OCI-M2 (cell line): Measurements from ENCODE around the gene ELN.
"Not testable (repeated sequence)": the region's sequence is repeated elsewhere in the genome, so short reads cannot be mapped to it uniquely, and the experiment has no call there.

Experiments
- DNase-seq: peaks from one replicate; lab custom pipeline; 2025; ENCODE audit not compliant: unreplicated experiment; lab: John Stamatoyannopoulos, UW

The ELN gene

DNA sequence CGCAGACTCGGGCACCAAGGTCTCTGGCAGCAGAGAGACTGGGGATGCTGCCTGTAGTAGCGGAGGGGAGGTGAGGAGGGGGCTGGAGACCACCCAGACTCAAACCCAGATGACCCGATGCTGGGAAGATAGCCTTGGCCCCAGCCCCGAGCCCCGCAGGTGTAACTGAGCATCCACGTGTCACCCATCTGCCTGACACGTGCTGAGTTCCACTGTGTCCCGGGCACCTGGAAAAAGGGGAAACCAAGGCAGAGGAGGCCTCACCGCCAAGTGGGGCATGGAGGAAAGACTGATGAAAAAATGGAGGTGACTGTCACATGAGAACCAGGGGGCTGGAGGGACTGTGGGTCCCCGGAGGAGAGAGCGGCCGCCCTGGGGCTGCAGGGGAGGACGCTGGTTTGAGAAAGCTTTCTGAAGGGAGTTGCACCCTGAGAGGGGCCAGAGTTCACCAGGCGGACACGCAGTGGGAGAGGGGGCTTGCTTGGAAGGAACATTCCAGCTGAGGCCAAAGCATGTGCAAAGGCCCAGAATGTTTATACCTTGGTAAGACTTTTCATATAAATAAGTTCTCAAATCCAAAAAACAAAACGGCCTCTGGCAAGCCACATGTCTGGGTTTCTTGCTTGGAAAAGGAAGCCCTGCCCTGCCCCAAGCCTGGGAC is 27.4 kb upstream of the ELN start:
- no peak for DNase-seq

- no peak for DNase-seq
Observed at GRCh38 chr7:74001150-74001494, 26.9 kb upstream of the ELN start.

- DNase-seq = no peak
Observed at GRCh38 chr7:74002474-74003017, 25.4 kb upstream of the ELN start.

DNA sequence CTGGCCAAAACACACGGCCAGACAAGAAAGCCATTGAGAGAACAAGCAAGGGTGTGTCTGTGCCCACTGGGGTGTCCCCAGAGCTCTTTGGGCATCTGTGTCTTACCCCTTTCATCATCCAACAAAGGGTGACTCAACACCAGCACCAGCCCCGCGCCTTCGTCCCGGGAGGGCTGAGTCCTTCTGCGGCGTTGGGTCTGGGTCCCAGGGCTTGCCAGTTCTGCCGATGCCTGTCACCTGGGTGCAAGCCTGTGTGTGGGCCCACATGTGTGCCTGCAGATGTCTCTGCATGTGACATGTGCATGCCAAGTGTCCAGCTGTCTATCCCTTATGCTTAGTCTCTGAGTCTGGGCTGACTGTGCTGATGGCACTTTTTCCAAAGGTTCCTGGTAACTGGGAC is 24.4 kb upstream of the ELN start:
- DNase-seq = no peak

DNA sequence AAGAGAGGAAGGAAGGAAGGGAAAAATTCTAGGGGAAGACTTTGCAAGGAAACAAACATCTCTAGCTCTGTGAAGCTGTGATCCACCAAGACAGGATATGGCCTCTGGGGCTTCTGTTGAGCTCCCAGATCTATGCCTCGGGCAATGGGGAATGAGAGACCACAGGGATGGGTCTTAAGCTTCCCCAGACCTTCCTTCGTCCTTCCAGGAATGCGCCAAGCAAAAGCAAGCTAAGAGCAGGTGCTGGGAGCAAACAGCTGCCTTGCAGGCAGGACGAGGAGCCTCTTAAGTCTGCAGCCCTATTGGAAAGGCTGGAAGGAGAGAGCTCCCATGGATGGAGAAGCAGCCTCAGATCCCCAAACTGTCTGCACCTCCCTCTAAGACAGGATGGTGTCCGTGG is 21.9 kb upstream of the ELN start:
- no peak for DNase-seq

- DNase-seq = no peak
Observed at GRCh38 chr7:74006451-74007241, 21.3 kb upstream of the ELN start.

DNA sequence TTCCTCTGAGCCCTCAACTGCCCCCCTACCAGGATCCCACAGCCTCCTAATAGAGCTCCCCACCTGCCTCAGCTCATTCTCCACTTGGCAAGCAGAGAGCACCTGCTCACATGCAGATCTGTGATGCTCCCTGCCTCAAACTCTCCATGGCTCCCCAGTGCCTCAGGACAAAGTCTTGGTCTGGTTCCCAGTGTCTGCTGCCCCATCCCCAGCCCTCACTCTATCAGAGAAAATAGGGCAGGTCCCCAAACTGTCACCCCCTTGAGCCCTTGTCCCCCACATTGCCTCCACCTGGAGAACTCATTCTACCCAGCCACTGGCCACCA is 20.8 kb upstream of the ELN start:
- no peak for DNase-seq

GRCh38 chr7:74008687-74009086 is 19.3 kb upstream of the ELN start:
- DNase-seq = no peak

- no peak for DNase-seq
Observed at GRCh38 chr7:74009719-74010118, 18.3 kb upstream of the ELN start.

DNA sequence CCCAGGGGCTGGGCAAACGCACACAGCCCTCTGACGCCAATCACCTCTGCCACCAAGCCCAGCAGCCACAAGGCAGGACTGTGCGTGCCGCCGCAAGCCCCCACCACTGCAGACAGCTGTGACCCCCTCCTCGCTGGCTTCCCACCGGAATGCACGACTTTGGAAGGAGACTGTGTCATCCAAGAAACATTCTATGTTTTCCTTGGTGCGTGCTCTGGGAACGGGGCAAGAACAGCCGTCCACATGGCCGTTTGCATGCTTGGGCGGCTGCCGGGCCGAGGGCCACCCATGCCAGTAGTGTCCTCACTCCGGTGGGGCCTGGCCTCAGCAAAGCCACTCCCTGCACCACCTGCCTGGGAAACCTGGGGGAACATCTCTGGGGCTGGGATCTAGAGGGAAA is 17.6 kb upstream of the ELN start:
- DNase-seq = no peak

GRCh38 chr7:74011421-74011820 is 16.6 kb upstream of the ELN start:
- DNase-seq = not testable (repeated sequence)

GRCh38 chr7:74012842-74013249 is 15.1 kb upstream of the ELN start:
- DNase-seq = no peak

DNA sequence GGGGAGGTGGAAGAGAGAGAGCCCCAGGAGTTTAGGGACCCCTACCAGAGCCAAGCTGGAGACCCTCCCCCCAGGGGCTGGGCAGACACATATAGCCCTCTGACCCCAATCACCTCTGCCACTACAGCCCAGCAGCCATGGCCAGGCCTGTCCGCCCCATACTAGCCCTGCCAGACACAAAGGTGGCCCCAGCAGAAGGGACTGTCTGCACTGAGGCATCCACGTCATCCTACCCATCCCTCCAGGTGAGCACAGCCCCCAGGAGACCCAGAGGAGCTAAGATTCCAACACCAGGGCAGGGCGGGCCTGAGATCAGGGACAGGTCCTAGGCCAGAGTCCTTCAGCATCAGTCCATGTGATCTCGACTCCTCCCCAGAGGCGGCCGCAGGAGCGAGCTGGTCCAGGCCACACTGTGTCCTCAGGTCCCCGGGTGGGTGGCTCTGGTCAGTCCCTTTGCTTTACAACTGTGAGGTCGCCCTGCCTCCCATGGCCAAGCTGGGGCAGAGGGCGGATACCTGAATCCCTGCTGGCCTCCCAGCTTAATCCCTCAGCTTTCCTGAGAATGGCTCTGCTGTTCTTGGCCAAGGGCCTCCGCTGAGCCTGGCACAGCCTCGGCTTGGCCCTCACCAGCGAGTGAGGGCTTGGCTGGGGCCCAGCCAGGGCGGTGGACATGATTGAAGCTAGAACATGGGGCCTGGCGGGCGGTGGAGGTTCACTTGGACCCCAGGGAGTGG is 14.3 kb upstream of the ELN start:
- no peak for DNase-seq

- DNase-seq = no peak
Observed at GRCh38 chr7:74014931-74015330, 13.0 kb upstream of the ELN start.

- DNase-seq = no peak
Observed at GRCh38 chr7:74015670-74016069, 12.3 kb upstream of the ELN start.

- no peak for DNase-seq
Observed at GRCh38 chr7:74017125-74017524, 10.8 kb upstream of the ELN start.

DNA sequence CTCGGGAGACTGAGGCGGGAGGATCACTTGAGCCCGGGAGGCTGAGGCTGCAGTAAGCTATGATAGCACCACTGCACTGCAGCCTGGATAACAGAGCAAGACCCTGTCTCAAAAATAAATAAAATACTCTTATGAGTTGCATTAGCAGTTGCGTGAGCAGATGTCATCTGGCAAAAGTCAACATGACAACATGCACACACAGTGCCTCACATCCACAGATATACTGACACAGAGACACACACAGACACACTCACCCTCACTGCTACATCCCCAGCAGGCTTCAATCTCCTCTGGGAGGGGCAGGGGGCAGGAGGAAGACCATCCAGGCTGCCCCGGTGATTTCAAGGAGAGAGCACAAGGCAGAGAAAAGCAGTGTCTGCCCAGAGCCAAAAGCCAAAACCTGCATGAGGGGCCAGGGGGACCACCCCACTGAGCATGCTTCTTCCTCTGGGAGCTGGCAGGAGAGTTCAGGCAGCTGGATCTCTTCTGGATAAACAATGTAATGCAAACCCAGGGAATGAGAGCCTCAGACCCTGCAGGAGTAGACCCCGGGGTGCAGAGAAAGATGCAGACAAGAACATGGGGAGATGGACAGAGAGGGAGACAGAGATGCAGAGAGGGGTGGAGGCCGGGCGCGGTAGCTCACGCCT is 9.6 kb upstream of the ELN start:
- no peak for DNase-seq

DNA sequence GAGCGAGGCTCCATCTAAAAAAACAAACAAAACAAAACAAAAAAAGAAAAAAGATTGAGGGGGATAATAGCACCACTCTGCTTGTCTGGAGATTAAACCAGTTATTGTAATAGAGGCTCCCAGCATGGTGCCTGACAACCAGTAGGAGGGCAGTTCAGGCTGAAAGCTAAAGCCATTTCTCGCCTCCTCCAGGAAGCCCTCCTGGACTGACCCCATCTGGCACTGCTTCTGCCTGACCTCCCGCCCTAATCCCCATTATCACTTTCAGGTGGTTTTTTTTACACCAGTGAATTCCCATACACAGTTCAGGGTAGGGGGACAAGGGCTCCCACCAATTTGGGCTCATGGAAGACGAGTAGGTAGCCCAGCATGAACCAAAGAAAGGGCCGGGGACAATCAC is 8.8 kb upstream of the ELN start:
- DNase-seq = no peak

DNA sequence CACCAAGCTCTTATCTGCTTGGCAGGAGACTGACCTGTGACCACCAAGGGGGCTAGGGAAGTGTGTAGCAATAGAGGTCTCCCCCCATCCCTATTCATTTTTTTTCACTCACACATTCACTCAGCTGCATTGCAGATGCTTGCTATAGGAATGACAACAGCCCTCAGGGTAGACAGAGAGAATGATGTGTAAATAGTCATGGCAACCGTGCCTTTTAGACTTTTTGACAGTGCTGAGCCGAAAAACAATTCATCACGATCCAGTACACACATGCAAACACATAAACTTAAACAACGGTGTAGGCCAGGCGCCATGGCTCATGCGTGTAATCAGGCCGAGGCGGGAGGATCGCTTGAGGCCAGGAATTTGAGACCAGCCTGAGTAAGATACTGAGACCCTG is 7.6 kb upstream of the ELN start:
- DNase-seq = no peak

- no peak for DNase-seq
Observed at GRCh38 chr7:74021546-74022320, 6.2 kb upstream of the ELN start.

DNA sequence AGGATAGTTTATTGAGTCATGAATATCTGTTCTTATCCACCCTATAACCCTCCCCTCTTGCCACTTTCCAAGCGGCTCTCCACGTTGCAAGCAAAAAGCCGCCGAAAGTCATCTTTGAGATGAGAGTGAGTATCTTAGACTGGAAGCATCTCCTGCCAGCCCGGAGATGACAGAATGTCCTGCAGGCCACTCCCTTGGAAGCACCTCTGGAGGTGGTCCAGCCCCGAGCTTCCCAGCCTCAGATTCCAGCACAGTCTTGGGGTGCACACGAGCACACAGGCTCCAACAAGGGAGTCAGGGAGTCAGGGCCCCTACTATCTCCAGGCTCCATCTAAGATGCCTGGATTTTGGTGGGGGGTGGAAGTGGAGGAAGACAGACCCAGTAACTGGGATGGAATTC is 5.5 kb upstream of the ELN start:
- DNase-seq = no peak
